GM12873 (cell line): Measurements from ENCODE around the gene SMIM13.

Experiments used
- TF ChIP-seq, protein P1 (sequence below): IDR thresholded peaks from 2 replicates; pipeline ENCODE4 v1.5.1; 2012; ENCODE audit warnings: low read depth, mild to moderate bottlenecking, moderate library complexity, low read length, control low read depth; ENCODE audit not compliant: insufficient read depth; ENCODE audit errors: missing control alignments

SMIM13 gene

DNA sequence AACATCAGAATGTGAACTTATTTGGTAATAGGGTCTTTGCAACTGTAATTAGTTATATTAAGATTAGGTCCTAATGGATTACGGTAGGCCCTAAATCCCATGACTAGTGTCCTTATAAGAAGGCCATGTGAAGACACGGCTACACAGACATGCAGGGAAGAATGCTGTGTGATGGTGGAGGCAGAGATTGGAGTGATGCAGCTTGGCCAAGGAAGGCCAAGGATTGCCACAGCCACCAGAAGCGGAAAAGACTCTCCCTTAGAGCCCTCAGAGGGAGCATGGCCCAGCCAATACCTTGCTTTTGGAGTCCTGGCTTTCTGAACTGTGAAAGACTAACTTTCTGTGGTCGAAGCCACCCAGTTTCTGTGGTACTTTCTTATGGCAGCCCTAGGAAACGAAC is 9.7 kb upstream of the SMIM13 start:
- TF ChIP-seq, protein P1, sequence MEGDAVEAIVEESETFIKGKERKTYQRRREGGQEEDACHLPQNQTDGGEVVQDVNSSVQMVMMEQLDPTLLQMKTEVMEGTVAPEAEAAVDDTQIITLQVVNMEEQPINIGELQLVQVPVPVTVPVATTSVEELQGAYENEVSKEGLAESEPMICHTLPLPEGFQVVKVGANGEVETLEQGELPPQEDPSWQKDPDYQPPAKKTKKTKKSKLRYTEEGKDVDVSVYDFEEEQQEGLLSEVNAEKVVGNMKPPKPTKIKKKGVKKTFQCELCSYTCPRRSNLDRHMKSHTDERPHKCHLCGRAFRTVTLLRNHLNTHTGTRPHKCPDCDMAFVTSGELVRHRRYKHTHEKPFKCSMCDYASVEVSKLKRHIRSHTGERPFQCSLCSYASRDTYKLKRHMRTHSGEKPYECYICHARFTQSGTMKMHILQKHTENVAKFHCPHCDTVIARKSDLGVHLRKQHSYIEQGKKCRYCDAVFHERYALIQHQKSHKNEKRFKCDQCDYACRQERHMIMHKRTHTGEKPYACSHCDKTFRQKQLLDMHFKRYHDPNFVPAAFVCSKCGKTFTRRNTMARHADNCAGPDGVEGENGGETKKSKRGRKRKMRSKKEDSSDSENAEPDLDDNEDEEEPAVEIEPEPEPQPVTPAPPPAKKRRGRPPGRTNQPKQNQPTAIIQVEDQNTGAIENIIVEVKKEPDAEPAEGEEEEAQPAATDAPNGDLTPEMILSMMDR = no peak

GRCh38 chr6:11085758-11086435 is 7.7 kb upstream of the SMIM13 start:
- TF ChIP-seq, protein P1 = no peak

DNA sequence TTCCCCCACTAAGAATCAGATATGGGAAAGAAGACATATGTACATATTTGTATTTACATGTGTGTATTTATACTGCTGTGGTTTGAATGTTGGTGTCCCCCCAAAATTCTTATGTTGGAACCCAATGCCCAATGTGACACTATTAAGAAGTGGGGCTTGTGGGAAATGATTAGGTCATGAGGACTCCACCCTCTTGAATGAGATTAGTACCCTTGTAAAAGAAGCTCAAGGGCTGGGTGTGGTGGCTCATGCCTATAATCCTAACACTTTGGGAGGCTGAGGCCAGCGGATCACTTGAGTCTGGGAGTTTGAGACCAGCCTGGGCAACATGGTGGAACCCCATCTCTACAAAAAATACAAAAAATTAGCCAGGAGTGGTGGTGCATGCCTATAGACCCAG is 3.9 kb upstream of the SMIM13 start:
- TF ChIP-seq, protein P1 = no peak

- TF ChIP-seq, protein P1 = peak; percentile 3
Measured at GRCh38 chr6:11092668-11093375, 812 bp upstream of the SMIM13 start.

- TF ChIP-seq, protein P1 = no peak
Measured at GRCh38 chr6:11093376-11093625, 333 bp upstream of the SMIM13 start.

GRCh38 chr6:11094411-11094851 is 797 bp downstream of the SMIM13 start:
- TF ChIP-seq, protein P1 = no peak

- TF ChIP-seq, protein P1 = no peak
Measured at GRCh38 chr6:11094941-11095340, 1.3 kb downstream of the SMIM13 start.
